CD4-positive, alpha-beta T cell (primary cell): ENCODE results near the gene DLGAP4. TPM values are rescaled to one million over a fixed set of nuclear protein-coding genes. Genes with fewer than 3 reads are reported as not detected.

Experiments
- ATAC-seq: fragments of 200-7000 bp; cut with Tn5 transposase; one replicate; pipeline ENCODE4 v1.10.0; 2022; ENCODE audit warnings: mild to moderate bottlenecking; ENCODE audit not compliant: poor library complexity
- CTCF ChIA-PET: fragments of 350-600 bp; sonication (Branson Sonifier 250); formaldehyde crosslinking; loops from one replicate; lab custom pipeline; 2021; ENCODE audit warnings: antibody characterized with exemption, inconsistent platforms; lab: Charles Lee
- POLR2A ChIA-PET: fragments of 350-600 bp; sonication (Branson Sonifier 250); formaldehyde crosslinking; loops from one replicate; lab custom pipeline; 2021; ENCODE audit warnings: antibody characterized with exemption, inconsistent platforms; lab: Charles Lee
- DNase-seq, 14 experiments: peaks; one replicate each; pipeline ENCODE4 v3.0.0-alpha.2; 2013 to 2020; ENCODE audit warnings: mixed read lengths in 2 of 14
- H3K27ac ChIP-seq, 2 donors: one replicate each; pipeline versions ENCODE4 v1.5.1 to v1.7.0; 2013; ENCODE audit warnings: low read length in 2 of 2, low read depth in 1 of 2, mild to moderate bottlenecking in 1 of 2
- H3K27me3 ChIP-seq, 2 experiments: 1 replicate in 1 of 2; 2 replicates in 1 of 2; pipeline versions ENCODE4 v1.6.1 to v1.7.0; 2013; ENCODE audit warnings: low read length in 2 of 2, control low read depth in 1 of 2, mild to moderate bottlenecking in 1 of 2, moderate library complexity in 1 of 2; ENCODE audit not compliant: insufficient read depth in 2 of 2, control insufficient read depth in 1 of 2
- H3K36me3 ChIP-seq: one replicate; pipeline ENCODE4 v1.6.1; 2013; ENCODE audit warnings: low read length, control low read depth; ENCODE audit not compliant: insufficient read depth
- H3K4me1 ChIP-seq: one replicate; pipeline ENCODE4 v1.6.1; 2013; ENCODE audit warnings: low read length, control low read depth; ENCODE audit not compliant: insufficient read depth
- H3K4me3 ChIP-seq: one replicate; pipeline ENCODE4 v1.5.1; 2013; ENCODE audit warnings: mild to moderate bottlenecking, low read length, moderate library complexity
- H3K9me3 ChIP-seq, 2 experiments: 1 replicate in 1 of 2; 2 replicates in 1 of 2; pipeline versions ENCODE4 v1.6.1 to v1.7.0; 2013; ENCODE audit warnings: low read length in 2 of 2, mild to moderate bottlenecking in 2 of 2, control low read depth in 1 of 2, moderate library complexity in 1 of 2; ENCODE audit not compliant: control insufficient read depth in 1 of 2, insufficient read depth in 1 of 2
- H3K27ac Mint-ChIP-seq: one replicate; pipeline ENCODE4 v1.8.0; 2020; ENCODE audit warnings: mixed read lengths
- H3K27me3 Mint-ChIP-seq: one replicate; pipeline ENCODE4 v1.8.0; 2021; ENCODE audit warnings: mixed read lengths
- H3K36me3 Mint-ChIP-seq: one replicate; pipeline ENCODE4 v1.8.0; 2021; ENCODE audit warnings: low read depth, mixed read lengths
- H3K4me1 Mint-ChIP-seq: one replicate; pipeline ENCODE4 v1.8.0; 2021; ENCODE audit warnings: low read depth, mixed read lengths
- H3K4me3 Mint-ChIP-seq: one replicate; pipeline ENCODE4 v1.8.0; 2020; ENCODE audit warnings: mild to moderate bottlenecking, mixed read lengths
- H3K9me3 Mint-ChIP-seq: one replicate; pipeline ENCODE4 v1.8.0; 2020; ENCODE audit warnings: mixed read lengths
- CTCF ChIP-seq: fragments of 200-600 bp; IDR thresholded peaks from one replicate; pipeline ENCODE4 v1.8.0; 2022; ENCODE audit warnings: antibody characterized with exemption, mild to moderate bottlenecking
- intact Hi-C, 2 experiments: fragments of 100-400 bp; cut with DNase I in 1 of 2; cut with micrococcal nuclease in 1 of 2; formaldehyde crosslinking; loops; one replicate each; pipeline versions ENCODE4 v1.15.1 to v1.9.0; 2023 to 2025; cut with DNase I, micrococcal nuclease
- total RNA-seq, 174 experiments: library from RNA in 2 of 174; stranded (reverse) in 2 of 174; gene quantifications; one replicate each; pipeline ENCODE4 v1.2.3 and lab custom pipeline; 2021 to 2026

Gene DLGAP4
- total RNA-seq, 2 experiments from 2014 or later, result 16.0 to 16.1 TPM

- Histone ChIP-seq H3K36me3 (peaks cover 7% of the 10 kb centered on the region), H3K4me1 (peaks cover 14% of the 10 kb centered on the region), H3K27me3 (no peaks in the 10 kb centered on the region), H3K27ac (no peak overlapping the region), H3K9me3 (no peaks in the 10 kb centered on the region), H3K4me3 (no peak overlapping the region)
- Mint-ChIP-seq H3K4me3 (no peak overlapping the region), H3K4me1 (peaks cover 48% of the 10 kb centered on the region), H3K36me3 (no peaks in the 10 kb centered on the region), H3K27ac (no peak overlapping the region), H3K9me3 (no peaks in the 10 kb centered on the region), H3K27me3 (no peaks in the 10 kb centered on the region)
- DNase-seq (no peak), ATAC-seq (no peak)
- CTCF ChIA-PET, result interaction anchor here (0.7 kb wide), 1 partner anchor 39 kb away, joined by 3 read pairs; no protein-coding TSS in a partner anchor
- no peak for TF ChIP-seq CTCF
- intact Hi-C loops, result no loop called here
- POLR2A ChIA-PET, result no interaction called here
Measured at GRCh38 chr20:36478137-36478905, 172.2 kb downstream of the DLGAP4 start.

GRCh38 chr20:36479938-36480337 is 173.8 kb downstream of the DLGAP4 start:
- H3K4me1 Mint-ChIP-seq, result peaks cover 32% of the 10 kb centered on the region
- Histone ChIP-seq H3K27me3 (no peaks in the 10 kb centered on the region), H3K27ac (no peak overlapping the region), H3K4me3 (no peak overlapping the region), H3K36me3 (peaks cover 11% of the 10 kb centered on the region), H3K4me1 (peaks cover 12% of the 10 kb centered on the region), H3K9me3 (no peaks in the 10 kb centered on the region)
- no peaks in the 10 kb centered on the region for H3K27me3 Mint-ChIP-seq
- no peak overlapping the region for H3K4me3 Mint-ChIP-seq
- no peak for TF ChIP-seq CTCF
- ATAC-seq (no peak), DNase-seq (no peak)
- H3K36me3 Mint-ChIP-seq, result no peaks in the 10 kb centered on the region
- intact Hi-C loops, result no loop called here
- H3K9me3 Mint-ChIP-seq, result no peaks in the 10 kb centered on the region
- ChIA-PET CTCF (no interaction called here), POLR2A (no interaction called here)
- H3K27ac Mint-ChIP-seq, result no peak overlapping the region

GRCh38 chr20:36480456-36481048 is 174.4 kb downstream of the DLGAP4 start:
- POLR2A ChIA-PET, result no interaction called here
- Mint-ChIP-seq H3K9me3 (no peaks in the 10 kb centered on the region), H3K27ac (no peak overlapping the region), H3K27me3 (no peaks in the 10 kb centered on the region), H3K36me3 (no peaks in the 10 kb centered on the region), H3K4me1 (peaks cover 28% of the 10 kb centered on the region), H3K4me3 (no peak overlapping the region)
- Histone ChIP-seq H3K9me3 (no peaks in the 10 kb centered on the region), H3K27me3 (no peaks in the 10 kb centered on the region), H3K4me1 (peaks cover 12% of the 10 kb centered on the region), H3K4me3 (no peak overlapping the region), H3K36me3 (peaks cover 13% of the 10 kb centered on the region), H3K27ac (no peak overlapping the region)
- DNase-seq, result no peak
- intact Hi-C loops, result no loop called here
- ATAC-seq, result no peak
- CTCF ChIA-PET, result no interaction called here
- no peak for TF ChIP-seq CTCF
